Measurements from ENCODE around the gene TTC33.
"Not testable (repeated sequence)": the region's sequence is repeated elsewhere in the genome, so short reads cannot be mapped to it uniquely, and the experiment has no call there.

GRCh38 chr5:40639531-40639930 lies 116.2 kb downstream of the TTC33 start:
- TF ChIP-seq POLR2A, CTCF (IDR thresholded peaks at IDR 0.05): not testable (repeated sequence)
